ENCODE measurements around the gene RANGRF.

DNA sequence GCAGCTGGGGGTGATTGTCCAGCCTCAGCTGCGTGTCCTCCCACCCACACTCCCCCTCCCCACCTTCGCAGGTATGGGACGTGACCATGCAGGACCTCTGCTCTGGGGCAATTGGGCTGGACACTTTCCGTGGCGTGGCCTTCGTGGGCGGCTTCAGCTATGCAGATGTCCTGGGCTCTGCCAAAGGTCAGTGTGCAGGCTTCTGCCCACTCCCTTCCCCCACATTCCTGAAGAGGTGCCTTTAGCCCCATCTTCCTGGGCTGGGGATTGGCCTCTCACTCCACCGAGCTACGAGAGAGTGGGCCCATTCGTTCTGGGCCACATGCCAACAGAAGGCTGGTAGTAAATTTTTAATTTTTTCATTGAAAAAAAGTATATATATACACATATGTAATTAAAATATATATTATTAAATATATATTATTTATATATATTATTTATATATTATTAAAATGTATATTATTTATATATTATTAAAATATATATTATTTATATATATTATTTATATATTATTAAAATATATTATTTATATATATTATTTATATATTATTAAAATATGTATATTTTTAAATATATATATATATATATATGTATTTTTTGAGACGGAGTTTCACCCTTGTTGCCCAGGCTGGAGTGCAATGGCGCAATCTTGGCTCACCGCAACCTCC lies 20.9 kb upstream of the RANGRF start:
- TF ChIP-seq RCOR1 (IDR thresholded peaks at IDR 0.05; ENCODE audit: low read length) = no peak
- TF ChIP-seq, protein P1, sequence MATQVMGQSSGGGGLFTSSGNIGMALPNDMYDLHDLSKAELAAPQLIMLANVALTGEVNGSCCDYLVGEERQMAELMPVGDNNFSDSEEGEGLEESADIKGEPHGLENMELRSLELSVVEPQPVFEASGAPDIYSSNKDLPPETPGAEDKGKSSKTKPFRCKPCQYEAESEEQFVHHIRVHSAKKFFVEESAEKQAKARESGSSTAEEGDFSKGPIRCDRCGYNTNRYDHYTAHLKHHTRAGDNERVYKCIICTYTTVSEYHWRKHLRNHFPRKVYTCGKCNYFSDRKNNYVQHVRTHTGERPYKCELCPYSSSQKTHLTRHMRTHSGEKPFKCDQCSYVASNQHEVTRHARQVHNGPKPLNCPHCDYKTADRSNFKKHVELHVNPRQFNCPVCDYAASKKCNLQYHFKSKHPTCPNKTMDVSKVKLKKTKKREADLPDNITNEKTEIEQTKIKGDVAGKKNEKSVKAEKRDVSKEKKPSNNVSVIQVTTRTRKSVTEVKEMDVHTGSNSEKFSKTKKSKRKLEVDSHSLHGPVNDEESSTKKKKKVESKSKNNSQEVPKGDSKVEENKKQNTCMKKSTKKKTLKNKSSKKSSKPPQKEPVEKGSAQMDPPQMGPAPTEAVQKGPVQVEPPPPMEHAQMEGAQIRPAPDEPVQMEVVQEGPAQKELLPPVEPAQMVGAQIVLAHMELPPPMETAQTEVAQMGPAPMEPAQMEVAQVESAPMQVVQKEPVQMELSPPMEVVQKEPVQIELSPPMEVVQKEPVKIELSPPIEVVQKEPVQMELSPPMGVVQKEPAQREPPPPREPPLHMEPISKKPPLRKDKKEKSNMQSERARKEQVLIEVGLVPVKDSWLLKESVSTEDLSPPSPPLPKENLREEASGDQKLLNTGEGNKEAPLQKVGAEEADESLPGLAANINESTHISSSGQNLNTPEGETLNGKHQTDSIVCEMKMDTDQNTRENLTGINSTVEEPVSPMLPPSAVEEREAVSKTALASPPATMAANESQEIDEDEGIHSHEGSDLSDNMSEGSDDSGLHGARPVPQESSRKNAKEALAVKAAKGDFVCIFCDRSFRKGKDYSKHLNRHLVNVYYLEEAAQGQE (IDR thresholded peaks at IDR 0.05; ENCODE audit: low read depth, low read length) = no peak
- no peak for TF ChIP-seq POLR2AphosphoS5 (IDR thresholded peaks at IDR 0.05; ENCODE audit: low read depth, low read length)
- TF ChIP-seq, protein P2, sequence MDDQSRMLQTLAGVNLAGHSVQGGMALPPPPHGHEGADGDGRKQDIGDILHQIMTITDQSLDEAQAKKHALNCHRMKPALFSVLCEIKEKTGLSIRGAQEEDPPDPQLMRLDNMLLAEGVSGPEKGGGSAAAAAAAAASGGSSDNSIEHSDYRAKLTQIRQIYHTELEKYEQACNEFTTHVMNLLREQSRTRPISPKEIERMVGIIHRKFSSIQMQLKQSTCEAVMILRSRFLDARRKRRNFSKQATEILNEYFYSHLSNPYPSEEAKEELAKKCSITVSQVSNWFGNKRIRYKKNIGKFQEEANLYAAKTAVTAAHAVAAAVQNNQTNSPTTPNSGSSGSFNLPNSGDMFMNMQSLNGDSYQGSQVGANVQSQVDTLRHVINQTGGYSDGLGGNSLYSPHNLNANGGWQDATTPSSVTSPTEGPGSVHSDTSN (IDR thresholded peaks at IDR 0.05) = no peak
- no peak for TF ChIP-seq NFIC (IDR thresholded peaks at IDR 0.05; ENCODE audit: borderline replicate concordance)
- TF ChIP-seq EZH2phosphoT487 (IDR thresholded peaks at IDR 0.05; ENCODE audit: borderline replicate concordance, low read depth) = no peak
- TF ChIP-seq EP300 (IDR thresholded peaks at IDR 0.05; ENCODE audit: borderline replicate concordance in 1 of 2, low read depth in 1 of 2, low read length in 1 of 2) = no peak
- TF ChIP-seq, protein P3, sequence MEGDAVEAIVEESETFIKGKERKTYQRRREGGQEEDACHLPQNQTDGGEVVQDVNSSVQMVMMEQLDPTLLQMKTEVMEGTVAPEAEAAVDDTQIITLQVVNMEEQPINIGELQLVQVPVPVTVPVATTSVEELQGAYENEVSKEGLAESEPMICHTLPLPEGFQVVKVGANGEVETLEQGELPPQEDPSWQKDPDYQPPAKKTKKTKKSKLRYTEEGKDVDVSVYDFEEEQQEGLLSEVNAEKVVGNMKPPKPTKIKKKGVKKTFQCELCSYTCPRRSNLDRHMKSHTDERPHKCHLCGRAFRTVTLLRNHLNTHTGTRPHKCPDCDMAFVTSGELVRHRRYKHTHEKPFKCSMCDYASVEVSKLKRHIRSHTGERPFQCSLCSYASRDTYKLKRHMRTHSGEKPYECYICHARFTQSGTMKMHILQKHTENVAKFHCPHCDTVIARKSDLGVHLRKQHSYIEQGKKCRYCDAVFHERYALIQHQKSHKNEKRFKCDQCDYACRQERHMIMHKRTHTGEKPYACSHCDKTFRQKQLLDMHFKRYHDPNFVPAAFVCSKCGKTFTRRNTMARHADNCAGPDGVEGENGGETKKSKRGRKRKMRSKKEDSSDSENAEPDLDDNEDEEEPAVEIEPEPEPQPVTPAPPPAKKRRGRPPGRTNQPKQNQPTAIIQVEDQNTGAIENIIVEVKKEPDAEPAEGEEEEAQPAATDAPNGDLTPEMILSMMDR (IDR thresholded peaks at IDR 0.05) = no peak
- TF ChIP-seq MAX (IDR thresholded peaks at IDR 0.05; ENCODE audit: low read depth) = no peak

Data from SK-N-SH (cell line).